Measurements from ENCODE around the gene RPS3. TPM values are rescaled to one million over a fixed set of nuclear protein-coding genes. Genes with fewer than 3 reads are reported as not detected.
A peak's percentile ranks its signal among the peaks of the same experiment; 100 is the strongest.

Gene RPS3
- total and polyA plus RNA-seq, 9 of the 15 experiments (the other 6 are each of a cell fraction or from before 2014, with no cell fraction given), result 2,700 to 5,771 (median 3,679) TPM

DNA sequence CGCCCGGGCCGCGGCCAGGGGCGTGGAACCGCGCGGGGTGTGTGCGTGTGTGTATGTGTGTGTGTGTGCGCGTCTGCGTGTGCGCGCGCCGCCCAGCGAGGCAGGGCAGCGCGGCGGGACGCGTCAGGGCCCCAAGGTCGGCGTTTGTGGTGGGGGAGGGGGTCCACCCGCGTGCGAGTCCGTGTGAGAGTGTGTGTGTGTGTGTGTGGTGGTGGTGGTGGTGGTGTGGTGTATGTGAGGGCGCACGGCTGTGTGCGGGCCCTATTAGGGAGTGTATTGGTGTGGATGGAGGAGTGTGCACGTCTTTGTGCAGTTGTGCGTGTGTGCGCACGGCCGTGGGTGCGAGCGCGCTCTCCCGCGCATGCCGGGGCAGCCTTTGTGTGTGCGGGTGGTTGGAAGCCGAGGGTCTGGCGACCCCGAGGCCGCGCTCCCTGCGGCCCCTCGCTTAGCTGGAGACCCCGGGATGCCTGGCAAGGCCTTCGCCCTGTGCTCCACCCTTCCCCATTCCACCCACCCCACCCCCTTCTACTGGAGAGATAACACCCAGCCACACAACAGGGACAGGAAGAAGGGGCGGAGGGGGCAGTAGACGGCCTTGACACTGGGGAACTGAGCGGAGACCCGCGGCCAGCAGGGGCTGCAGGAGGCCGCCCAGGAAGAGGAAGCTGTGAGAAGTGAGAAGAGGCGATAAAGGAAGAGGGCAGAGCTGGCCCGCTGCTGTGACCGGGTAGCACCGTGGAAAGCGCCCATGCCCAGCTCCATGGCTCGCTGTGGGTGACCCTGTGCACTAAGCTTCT lies 47.3 kb upstream of the RPS3 start (continued):
- TF ChIP-seq HDAC1 (IDR thresholded peaks at IDR 0.05), result peak in 1 of 2 experiments; percentile 97; a peak in 2 of 4 replicates
- no peak for TF ChIP-seq ZNF3 (CRISPR knock-in tag; IDR thresholded peaks at IDR 0.05)
- TF ChIP-seq LCOR (CRISPR knock-in tag; IDR thresholded peaks at IDR 0.05), result peak; percentile 32; the same call in 1 of the 2 replicates
- no peak for TF ChIP-seq FUS (optimal IDR thresholded peaks at IDR 0.05; ENCODE audit: low read depth, low read length)
- TF ChIP-seq, protein P1, sequence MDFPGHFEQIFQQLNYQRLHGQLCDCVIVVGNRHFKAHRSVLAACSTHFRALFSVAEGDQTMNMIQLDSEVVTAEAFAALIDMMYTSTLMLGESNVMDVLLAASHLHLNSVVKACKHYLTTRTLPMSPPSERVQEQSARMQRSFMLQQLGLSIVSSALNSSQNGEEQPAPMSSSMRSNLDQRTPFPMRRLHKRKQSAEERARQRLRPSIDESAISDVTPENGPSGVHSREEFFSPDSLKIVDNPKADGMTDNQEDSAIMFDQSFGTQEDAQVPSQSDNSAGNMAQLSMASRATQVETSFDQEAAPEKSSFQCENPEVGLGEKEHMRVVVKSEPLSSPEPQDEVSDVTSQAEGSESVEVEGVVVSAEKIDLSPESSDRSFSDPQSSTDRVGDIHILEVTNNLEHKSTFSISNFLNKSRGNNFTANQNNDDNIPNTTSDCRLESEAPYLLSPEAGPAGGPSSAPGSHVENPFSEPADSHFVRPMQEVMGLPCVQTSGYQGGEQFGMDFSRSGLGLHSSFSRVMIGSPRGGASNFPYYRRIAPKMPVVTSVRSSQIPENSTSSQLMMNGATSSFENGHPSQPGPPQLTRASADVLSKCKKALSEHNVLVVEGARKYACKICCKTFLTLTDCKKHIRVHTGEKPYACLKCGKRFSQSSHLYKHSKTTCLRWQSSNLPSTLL (IDR thresholded peaks at IDR 0.05), result peak; percentile 54; the same call in 1 of the 2 replicates
- TF ChIP-seq NR2F6 (CRISPR knock-in tag; IDR thresholded peaks at IDR 0.05), result no peak
- no peak for TF ChIP-seq MEF2D (tag; conservative IDR thresholded peaks at IDR 0.05; ENCODE audit: low read depth)
- TF ChIP-seq KLF10 (CRISPR knock-in tag; IDR thresholded peaks at IDR 0.05), result no peak; the same call in 1 of the 2 replicates
- TF ChIP-seq NCOR1 (IDR thresholded peaks at IDR 0.05), result peak; percentile 29
- TF ChIP-seq SMAD4 (CRISPR knock-in tag; conservative IDR thresholded peaks at IDR 0.05), result peak; percentile 65
- 0 out of 2 replicates have a peak, but pooled peaks have one; percentile 12 for TF ChIP-seq FOXM1 (IDR thresholded peaks at IDR 0.05; ENCODE audit: low read depth)
- TF ChIP-seq FOXM1 (CRISPR knock-in tag; IDR thresholded peaks at IDR 0.05; ENCODE audit: low read depth), result 0 out of 2 replicates have a peak, but pooled peaks have one; percentile 74
- no peak for TF ChIP-seq ZFPM2 (CRISPR knock-in tag; IDR thresholded peaks at IDR 0.05)
- TF ChIP-seq JUND (IDR thresholded peaks at IDR 0.05; ENCODE audit: borderline replicate concordance, low read depth, low read length), result peak; percentile 25; the same call in 1 of the 2 replicates
- TF ChIP-seq JUND (tag; IDR thresholded peaks at IDR 0.05; ENCODE audit: borderline replicate concordance, low read depth, low read length), result peak; percentile 10; the same call in 1 of the 3 replicates
- TF ChIP-seq, protein P2, sequence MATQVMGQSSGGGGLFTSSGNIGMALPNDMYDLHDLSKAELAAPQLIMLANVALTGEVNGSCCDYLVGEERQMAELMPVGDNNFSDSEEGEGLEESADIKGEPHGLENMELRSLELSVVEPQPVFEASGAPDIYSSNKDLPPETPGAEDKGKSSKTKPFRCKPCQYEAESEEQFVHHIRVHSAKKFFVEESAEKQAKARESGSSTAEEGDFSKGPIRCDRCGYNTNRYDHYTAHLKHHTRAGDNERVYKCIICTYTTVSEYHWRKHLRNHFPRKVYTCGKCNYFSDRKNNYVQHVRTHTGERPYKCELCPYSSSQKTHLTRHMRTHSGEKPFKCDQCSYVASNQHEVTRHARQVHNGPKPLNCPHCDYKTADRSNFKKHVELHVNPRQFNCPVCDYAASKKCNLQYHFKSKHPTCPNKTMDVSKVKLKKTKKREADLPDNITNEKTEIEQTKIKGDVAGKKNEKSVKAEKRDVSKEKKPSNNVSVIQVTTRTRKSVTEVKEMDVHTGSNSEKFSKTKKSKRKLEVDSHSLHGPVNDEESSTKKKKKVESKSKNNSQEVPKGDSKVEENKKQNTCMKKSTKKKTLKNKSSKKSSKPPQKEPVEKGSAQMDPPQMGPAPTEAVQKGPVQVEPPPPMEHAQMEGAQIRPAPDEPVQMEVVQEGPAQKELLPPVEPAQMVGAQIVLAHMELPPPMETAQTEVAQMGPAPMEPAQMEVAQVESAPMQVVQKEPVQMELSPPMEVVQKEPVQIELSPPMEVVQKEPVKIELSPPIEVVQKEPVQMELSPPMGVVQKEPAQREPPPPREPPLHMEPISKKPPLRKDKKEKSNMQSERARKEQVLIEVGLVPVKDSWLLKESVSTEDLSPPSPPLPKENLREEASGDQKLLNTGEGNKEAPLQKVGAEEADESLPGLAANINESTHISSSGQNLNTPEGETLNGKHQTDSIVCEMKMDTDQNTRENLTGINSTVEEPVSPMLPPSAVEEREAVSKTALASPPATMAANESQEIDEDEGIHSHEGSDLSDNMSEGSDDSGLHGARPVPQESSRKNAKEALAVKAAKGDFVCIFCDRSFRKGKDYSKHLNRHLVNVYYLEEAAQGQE (IDR thresholded peaks at IDR 0.05; ENCODE audit: borderline replicate concordance), result peak; percentile 75
- TF ChIP-seq, protein P2 (CRISPR knock-in tag; IDR thresholded peaks at IDR 0.05; ENCODE audit: low read depth), result peak; percentile 14
- TF ChIP-seq ZNF324 (CRISPR knock-in tag; IDR thresholded peaks at IDR 0.05), result no peak
- no peak for TF ChIP-seq SRSF1 (IDR thresholded peaks at IDR 0.05; ENCODE audit: low read depth, low read length)

Measured in K562 (cell line).